Urinary bladder (tissue), 4 donors: ENCODE data around the gene OSTF1. TPM values are rescaled to one million over a fixed set of nuclear protein-coding genes. Genes with fewer than 3 reads are reported as not detected.
A peak's percentile ranks its signal among the peaks of the same experiment; 100 is the strongest.

Experiments
- DNase-seq: peaks from one replicate; pipeline ENCODE4 v3.0.0-alpha.2; 2015; ENCODE audit errors: extremely low spot score
- H3K27ac ChIP-seq: one replicate; pipeline ENCODE4 v1.5.1; 2013; ENCODE audit warnings: low read depth, mild to moderate bottlenecking, moderate library complexity
- H3K36me3 ChIP-seq: one replicate; pipeline ENCODE4 v1.6.1; 2013; ENCODE audit warnings: mild to moderate bottlenecking, moderate library complexity; ENCODE audit not compliant: insufficient read depth
- H3K4me1 ChIP-seq: one replicate; pipeline ENCODE4 v1.6.1; 2013; ENCODE audit warnings: mild to moderate bottlenecking, moderate library complexity; ENCODE audit not compliant: insufficient read depth
- H3K4me3 ChIP-seq: one replicate; pipeline ENCODE4 v1.5.1; 2013; ENCODE audit warnings: low read depth, low read length
- WGBS: extraction: QIAGEN DNeasy Blood & Tissue Kit; methylation state at CpG from one replicate; pipeline ENCODE4 v1.1.7; 2013; 5-methylcytosine and 5-hydroxymethylcytosine counted together
- polyA plus RNA-seq: library from polyadenylated mRNA; stranded (reverse); fragments of 200-250 nt; gene quantifications from one replicate; pipeline ENCODE4 v1.2.3, GENCODE V29; 2013
- total RNA-seq: library from RNA; depleted of rRNA; stranded (reverse); fragments of >200 nt; gene quantifications from one replicate; pipeline ENCODE4 v1.2.3, GENCODE V29; 2014
- donor health status: healthy with polysubstance abuse.
- donor health status: healthy.

OSTF1 gene, protein sequence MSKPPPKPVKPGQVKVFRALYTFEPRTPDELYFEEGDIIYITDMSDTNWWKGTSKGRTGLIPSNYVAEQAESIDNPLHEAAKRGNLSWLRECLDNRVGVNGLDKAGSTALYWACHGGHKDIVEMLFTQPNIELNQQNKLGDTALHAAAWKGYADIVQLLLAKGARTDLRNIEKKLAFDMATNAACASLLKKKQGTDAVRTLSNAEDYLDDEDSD
- 32.7 TPM for total RNA-seq
- 32.9 TPM for polyA plus RNA-seq

DNA sequence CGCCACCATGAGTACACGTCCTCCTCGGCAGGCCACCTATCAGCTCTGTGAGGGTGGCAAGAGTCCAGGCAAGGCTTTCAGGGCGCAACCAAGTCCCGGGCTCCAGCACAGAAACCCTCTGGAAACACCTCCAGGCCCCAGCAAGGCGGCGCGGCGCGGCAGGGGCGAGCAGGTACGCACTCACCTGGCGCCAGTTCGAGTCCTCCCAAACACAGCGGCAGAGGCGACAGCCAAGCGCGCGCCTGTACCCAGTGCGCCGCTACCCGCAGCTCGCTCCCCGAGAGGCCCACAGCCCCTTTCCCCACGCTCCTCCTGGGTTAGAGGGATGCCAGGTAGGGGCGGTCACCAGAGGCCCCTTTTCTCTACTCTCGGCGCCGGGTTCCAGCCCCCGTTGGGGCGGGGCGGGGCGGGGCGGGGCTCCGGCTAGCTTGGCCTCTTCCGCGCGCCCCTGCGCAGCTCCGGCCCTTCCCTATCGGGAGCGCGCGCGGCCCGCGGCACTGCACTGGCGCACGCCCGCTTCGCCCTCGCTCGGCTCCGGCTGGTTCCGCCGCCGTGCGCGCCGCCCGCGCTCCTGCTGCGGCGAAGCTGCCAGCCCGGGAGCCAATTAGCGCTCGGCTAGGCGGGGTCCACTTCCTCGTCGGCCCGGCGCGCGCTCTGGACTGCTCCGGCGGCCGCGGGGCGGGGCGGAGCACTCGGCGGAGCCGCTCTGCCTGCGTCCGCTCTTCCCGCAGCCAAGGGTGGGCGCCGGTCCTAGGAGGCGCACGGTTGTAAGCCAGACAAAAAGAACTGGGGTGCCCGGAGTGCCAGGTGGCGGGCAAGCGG is at the start of gene OSTF1, which contains the start of gene NMRK1:
Gene OSTF1 (plus strand): TSS at position 691 of the 822 bp plus-strand sequence. CDS start 179 bp downstream, outside the sequence.
Gene NMRK1 (minus strand): TSS at position 332 of the 822 bp plus-strand sequence. CDS start 5,040 bp downstream, outside the sequence.
- H3K36me3 ChIP-seq = no peaks in the 10 kb centered on the region
- H3K27ac ChIP-seq = peak within 1 kb of the TSS; percentile 96
- no peaks in the 10 kb centered on the region for H3K4me1 ChIP-seq
- peak; percentile 80 for DNase-seq
- WGBS = under 1% methylated on average over 93 of the region's 93 CpGs
- H3K4me3 ChIP-seq = peak within 1 kb of the TSS; percentile 66

DNA sequence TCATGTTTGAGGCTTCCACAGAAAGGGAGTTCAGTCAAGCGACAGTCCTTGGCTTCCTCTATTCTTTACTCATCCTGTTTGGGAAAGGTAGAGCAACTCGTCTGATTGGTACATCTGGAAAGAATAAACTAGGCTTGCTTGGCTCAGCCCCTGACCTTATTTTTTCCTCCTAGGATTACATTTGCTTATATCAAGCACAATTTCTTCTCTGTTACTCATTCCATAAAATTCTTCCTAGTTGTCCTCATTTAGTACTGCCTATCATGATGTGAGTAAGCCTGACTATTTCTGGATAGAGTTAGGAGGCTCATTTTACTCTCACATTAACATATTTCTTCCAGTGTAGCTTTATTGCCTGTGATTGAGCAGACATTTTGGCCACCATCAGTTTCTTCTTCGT is 49.3 kb upstream of the OSTF1 start:
- no peaks in the 10 kb centered on the region for H3K36me3 ChIP-seq
- no peak overlapping the region for H3K4me3 ChIP-seq
- DNase-seq = no peak
- WGBS = 32% methylated on average over 3 of the region's 3 CpGs
- H3K27ac ChIP-seq = peak overlapping the region; percentile 68
- H3K4me1 ChIP-seq = no peaks in the 10 kb centered on the region

DNA sequence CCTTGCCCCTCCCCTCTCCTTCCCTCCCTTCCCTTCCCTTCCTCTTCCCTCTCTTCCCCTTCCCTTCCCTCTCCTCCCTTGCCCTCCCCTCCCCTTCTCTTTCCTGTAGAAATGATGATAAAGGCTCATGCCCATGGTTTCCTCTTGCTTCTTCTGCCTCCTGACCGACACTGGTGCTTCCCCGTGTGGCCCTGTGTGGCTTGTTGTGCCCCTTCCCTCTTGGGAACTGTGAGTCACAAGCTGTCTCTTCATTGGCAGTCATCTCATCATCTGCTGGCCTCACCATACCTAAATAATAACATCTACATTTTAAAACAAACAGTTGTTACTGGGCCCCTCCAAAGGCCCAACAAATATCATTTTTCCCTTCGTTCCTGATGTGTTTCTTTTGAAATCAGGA is 48.5 kb upstream of the OSTF1 start:
- H3K4me3 ChIP-seq = no peak overlapping the region
- 89% methylated on average over 3 of the region's 3 CpGs for WGBS
- DNase-seq = no peak
- H3K36me3 ChIP-seq = no peaks in the 10 kb centered on the region
- peak overlapping the region; percentile 68 for H3K27ac ChIP-seq
- no peaks in the 10 kb centered on the region for H3K4me1 ChIP-seq

DNA sequence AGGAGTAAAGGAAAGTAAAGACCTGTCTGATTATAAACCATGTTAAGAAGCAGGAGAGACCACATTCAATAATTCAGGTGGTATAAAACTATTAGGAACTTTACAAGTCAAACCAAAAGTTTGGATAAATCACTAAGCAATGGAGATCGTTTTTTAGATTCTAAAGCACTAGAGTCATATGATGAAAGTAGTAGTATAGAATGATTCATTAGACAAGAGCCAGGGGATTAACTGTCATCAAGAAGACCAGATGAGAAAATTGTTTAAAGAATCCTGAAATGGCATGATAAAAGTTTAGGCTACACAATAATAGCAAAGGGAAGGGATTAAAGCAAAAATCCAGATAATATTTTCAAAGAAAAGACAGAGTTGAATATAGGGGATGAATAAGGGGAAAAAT is 47.3 kb upstream of the OSTF1 start:
- no peaks in the 10 kb centered on the region for H3K36me3 ChIP-seq
- H3K4me3 ChIP-seq = no peak overlapping the region
- no peaks in the 10 kb centered on the region for H3K4me1 ChIP-seq
- H3K27ac ChIP-seq = no peak overlapping the region
- DNase-seq = no peak
- 47% methylated on average over 1 of the region's 1 CpG for WGBS

DNA sequence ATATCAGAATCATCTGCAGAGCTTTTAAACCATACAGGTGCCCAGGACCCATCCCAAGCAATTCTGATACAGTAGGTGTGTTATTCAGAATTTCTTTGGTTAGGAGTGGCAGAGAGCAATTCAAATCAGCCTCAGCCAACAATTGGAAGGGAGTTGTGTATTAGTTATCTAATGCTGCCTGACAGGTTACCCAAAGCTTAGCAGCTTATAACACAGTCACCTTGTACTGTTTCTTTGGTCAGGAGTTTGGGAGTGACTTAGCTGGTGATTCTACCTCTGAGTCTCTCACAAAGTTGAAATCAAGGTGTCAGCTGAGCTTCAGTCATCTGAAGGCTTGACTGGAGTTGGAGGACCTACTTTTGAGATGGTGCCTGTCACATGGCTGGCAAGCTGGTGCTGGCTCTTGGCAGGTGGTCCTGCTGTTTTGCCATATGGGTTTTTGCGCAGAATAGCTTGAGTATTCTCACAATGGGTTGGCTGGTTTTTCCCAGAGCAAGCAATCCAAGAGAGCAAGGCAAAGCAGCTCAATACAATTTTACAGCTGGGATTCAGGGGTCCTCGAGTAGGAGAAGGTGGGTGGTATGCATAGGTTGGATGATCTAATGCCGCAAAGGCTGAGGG is 41.5 kb upstream of the OSTF1 start:
- Histone ChIP-seq H3K36me3 (no peaks in the 10 kb centered on the region), H3K4me1 (no peaks in the 10 kb centered on the region), H3K27ac (no peak overlapping the region), H3K4me3 (no peak overlapping the region)
- DNase-seq = no peak
- WGBS = 89% methylated on average over 3 of the region's 3 CpGs

DNA sequence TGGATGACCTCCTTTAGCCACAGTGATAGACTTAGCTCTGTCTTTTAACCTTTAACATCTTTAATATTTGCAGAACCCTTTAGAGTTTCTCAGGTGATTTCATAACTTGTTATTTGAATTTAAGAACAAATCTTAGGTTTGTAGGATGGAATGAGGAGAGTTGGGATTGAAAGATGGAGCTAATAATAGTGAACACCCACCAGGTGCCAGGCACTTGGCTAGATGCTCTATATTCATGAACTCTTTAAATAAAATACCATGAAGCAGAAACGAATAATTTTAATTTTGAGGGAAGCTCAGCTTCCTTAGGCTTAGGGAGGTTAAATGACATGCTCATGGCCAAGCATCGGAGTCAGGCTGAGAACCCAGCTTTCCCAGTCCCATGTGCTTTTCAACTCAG is 40.8 kb upstream of the OSTF1 start:
- DNase-seq = no peak
- no peak overlapping the region for H3K4me3 ChIP-seq
- H3K36me3 ChIP-seq = no peaks in the 10 kb centered on the region
- no peaks in the 10 kb centered on the region for H3K4me1 ChIP-seq
- WGBS = 49% methylated on average over 2 of the region's 2 CpGs
- no peak overlapping the region for H3K27ac ChIP-seq

DNA sequence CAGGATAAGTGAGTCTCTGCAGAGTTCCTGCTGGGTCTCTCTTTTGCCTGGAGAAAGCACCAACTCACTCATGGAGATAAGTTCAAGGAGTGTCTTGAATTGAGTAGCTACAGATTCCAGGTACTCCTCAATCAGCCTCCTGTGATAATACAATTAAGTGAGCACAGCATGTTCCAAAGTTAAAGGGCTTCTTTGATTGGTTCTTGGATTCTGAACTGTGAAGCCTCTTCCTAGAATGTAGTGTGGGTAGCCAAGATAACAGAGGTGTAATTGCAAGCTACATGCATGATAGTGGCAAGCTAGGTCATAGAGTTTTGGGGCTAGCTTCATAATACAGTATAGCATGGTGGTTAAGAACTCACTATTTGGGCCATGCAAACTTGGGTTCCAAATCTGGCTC is 37.0 kb upstream of the OSTF1 start:
- Histone ChIP-seq H3K4me1 (no peaks in the 10 kb centered on the region), H3K27ac (no peak overlapping the region), H3K36me3 (no peaks in the 10 kb centered on the region), H3K4me3 (no peak overlapping the region)
- no peak for DNase-seq

DNA sequence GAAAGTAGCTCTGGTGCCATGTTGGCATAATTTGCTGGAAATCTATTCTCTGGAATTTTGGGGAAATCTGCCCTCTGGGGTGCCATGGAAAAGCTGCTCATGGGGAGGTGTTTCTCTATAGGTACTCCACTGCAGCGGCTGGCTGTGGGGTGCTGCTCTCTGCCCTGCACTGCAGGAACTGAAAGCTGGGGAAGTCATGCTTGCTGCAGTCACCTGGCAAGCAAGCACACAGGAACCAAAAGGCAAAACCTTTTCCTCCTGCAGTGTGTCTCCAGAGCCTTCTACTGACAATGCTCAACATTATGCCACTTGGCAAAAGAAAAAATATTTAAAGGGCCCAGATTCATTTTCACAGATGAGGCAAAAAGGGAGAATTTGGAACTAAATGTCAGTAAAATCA is 34.4 kb upstream of the OSTF1 start:
- Histone ChIP-seq H3K36me3 (no peaks in the 10 kb centered on the region), H3K27ac (no peak overlapping the region), H3K4me3 (no peak overlapping the region), H3K4me1 (no peaks in the 10 kb centered on the region)
- WGBS = 95% methylated on average over 1 of the region's 1 CpG
- DNase-seq = no peak

DNA sequence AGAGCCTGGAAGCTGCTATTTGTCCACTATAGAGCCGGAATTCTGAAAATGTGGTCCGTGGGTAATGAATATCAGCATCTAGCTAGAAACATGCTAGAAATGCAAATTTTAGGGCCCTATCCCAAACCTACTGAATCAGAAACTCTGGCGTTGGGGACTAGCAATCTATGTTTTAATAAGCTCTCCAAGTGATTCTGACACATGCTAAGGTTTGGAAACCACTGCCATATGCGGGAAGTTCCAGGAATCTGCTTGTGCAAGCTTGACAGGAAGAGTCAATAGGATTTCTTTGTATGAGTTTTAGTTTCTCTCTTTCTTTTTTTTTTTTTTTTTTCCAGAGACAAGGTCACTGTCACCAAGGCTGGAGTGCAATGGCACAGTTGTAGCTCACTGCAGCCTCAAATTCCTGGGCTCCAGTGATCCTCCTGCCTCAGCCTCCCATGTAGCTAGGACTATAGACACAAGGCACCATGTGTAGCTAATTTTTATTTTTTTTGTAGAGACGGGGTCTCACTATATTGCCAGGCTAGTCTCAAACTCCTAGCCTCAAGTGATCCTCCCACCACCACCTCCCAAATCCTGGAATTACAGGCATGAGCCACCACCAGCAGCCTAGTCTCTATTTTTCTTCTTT is 33.8 kb upstream of the OSTF1 start:
- Histone ChIP-seq H3K36me3 (no peaks in the 10 kb centered on the region), H3K4me3 (no peak overlapping the region), H3K4me1 (no peaks in the 10 kb centered on the region), H3K27ac (no peak overlapping the region)
- 83% methylated on average over 5 of the region's 5 CpGs for WGBS
- no peak for DNase-seq

DNA sequence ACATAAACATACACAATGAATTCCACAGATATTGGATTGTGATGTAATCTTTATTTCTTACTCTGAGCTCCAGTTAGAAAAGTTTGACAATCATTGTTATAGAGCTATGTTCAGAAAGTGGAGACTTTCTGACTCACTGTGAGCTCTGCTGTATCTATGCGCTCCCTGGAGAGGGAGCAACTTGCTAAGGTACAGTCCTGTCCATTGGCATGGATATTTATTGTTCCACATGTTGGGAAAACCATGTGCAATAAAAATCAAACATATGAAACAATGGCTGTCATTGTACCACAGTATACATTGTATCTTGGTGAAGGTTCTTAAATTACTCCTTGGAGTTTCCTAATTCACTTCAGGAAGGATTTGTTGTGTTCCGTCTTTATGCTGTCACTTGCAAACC is 27.1 kb upstream of the OSTF1 start:
- 85% methylated on average over 2 of the region's 2 CpGs for WGBS
- Histone ChIP-seq H3K36me3 (no peaks in the 10 kb centered on the region), H3K4me1 (no peaks in the 10 kb centered on the region), H3K27ac (no peak overlapping the region), H3K4me3 (no peak overlapping the region)
- DNase-seq = no peak

DNA sequence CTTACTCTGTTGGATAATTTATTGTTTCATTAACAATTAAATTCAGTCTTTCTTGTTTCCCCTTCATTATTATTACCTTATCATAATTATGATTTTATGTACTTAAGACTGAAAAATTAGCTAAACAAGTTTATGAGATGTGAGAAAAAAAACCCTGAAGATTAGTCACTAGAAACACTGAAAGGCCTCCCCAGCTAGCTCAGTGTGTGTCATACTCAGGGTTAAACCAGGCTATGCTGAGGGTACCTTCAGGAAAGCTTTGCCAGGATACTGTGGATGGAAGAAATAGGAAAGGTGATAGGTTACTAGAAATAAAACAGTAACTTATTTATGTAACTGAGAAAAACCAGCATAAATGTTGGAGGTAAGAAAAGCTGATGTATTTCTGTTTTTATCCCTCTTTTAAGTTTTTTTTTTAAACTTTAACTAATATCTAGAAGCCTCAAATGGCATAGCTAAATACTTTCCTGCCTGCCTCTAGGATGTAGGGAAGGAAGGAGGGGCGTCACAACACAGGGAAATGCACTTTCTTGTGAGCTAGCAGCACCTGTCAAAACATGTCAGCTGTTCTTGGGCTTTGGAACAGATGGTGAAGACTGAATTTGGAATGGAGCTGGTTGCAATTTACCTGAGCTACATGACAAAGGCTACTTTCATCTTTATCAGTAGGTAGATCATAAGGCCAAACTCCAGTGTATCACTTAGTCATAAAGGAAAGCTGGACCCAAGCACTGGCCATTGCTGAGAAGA is 24.6 kb upstream of the OSTF1 start:
- 82% methylated on average over 1 of the region's 1 CpG for WGBS
- H3K4me1 ChIP-seq = no peaks in the 10 kb centered on the region
- no peak overlapping the region for H3K27ac ChIP-seq
- H3K4me3 ChIP-seq = no peak overlapping the region
- no peaks in the 10 kb centered on the region for H3K36me3 ChIP-seq
- no peak for DNase-seq

DNA sequence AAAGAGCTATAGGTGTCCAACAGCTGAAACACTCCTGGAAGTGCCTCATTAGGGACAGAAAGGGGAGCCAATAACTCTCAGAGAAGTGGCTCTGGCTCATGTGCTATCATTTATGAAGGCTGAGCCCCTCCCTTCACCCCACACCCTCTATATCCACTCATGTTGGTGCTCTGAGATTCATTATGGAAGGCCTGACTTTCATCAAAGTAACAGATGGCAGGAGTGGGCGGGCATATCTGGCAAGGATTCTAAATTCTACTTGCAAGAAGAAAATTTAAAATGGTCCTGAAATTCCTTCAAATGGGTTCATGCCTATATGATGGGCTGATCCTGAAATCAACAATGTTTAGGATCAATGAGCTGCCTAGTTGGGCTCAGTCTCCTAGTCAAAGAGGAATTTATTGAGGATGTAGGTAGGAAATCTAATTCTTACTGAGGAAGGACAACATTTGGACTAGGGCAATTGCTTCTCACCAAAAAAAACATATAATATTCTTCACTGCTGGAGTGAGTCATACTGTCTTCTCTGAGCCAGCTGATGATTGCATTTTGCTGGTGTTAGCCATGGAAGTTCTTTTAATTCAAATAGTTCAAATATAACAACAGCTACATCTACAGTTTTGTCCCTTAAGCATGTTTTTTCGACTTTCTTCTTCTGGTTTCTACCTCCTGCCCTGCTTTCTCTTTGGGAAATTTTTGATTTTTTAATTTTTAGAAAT is 23.8 kb upstream of the OSTF1 start:
- no peak for DNase-seq
- Histone ChIP-seq H3K4me1 (no peaks in the 10 kb centered on the region), H3K4me3 (no peak overlapping the region), H3K36me3 (no peaks in the 10 kb centered on the region), H3K27ac (no peak overlapping the region)
- 64% methylated on average over 2 of the region's 2 CpGs for WGBS

DNA sequence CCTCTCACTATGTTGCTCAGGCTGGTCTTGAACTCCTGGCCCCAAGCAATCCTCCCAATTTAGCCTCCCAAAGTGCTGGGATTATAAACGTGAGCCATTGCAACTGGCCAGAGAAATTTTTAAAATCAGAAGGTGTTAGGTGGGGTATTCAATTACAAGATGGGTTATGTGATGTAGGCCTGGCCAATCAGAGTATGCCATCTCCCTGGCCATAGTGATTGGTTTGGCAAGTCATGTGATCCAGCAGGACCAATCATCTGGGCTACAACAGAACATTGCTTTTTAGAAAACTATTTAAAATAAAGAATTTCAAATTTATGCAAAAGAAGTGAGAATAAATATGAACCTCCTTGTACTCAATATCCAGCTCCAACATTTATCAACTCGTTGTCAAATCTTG is 22.8 kb upstream of the OSTF1 start:
- 44% methylated on average over 2 of the region's 2 CpGs for WGBS
- no peak for DNase-seq
- no peaks in the 10 kb centered on the region for H3K36me3 ChIP-seq
- H3K4me3 ChIP-seq = no peak overlapping the region
- H3K4me1 ChIP-seq = no peaks in the 10 kb centered on the region
- H3K27ac ChIP-seq = no peak overlapping the region
